ENCODE measurements around the gene CS. TPM values are rescaled to one million over a fixed set of nuclear protein-coding genes. Genes with fewer than 3 reads are reported as not detected.
"Not testable (repeated sequence)": the region's sequence is repeated elsewhere in the genome, so short reads cannot be mapped to it uniquely, and the experiment has no call there.

The CS gene
- total and polyA plus RNA-seq, 2 donors (not counting 1 experiment from before 2014, with no cell fraction given): 117 to 170 TPM

DNA sequence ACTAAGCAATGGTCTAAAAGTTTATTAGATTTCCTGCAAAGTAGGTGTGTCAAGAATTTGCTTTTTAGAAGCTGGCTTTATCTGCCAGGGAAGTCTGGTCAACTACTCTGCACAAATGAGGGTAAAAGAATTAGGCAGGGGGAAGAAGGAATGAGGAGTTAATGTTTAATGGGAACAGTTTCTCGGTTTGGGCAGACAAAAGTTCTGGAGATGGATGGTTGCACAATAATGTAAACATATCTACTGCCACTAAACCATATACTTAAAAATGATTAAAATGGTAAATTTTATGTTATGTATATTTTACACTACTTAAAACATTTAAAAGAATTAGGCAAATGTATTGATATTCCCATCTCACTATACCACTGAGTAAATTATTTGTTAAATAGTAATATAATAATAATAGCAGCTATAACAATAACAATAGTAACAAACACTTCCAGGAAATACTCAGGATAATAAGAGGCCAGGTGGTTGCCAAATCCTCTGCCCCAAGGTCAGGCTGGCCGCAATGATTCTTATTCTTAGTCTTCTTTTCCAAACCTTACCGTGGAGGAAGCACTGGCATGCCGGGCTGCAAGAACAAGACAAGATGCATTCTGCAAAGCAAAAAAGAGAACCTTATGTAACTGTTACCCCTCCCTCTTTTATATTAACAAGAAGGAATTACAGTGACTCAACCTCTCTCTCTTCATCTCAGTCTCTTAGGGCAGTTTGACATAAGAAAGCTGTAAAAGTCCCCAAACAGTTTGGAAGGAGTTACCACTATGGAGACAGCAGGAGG, 13.9 kb downstream of the CS start:
- TF ChIP-seq EZH2 (IDR thresholded peaks at IDR 0.05; ENCODE audit: low read length, missing control alignments): no peak
- TF ChIP-seq, protein P1, sequence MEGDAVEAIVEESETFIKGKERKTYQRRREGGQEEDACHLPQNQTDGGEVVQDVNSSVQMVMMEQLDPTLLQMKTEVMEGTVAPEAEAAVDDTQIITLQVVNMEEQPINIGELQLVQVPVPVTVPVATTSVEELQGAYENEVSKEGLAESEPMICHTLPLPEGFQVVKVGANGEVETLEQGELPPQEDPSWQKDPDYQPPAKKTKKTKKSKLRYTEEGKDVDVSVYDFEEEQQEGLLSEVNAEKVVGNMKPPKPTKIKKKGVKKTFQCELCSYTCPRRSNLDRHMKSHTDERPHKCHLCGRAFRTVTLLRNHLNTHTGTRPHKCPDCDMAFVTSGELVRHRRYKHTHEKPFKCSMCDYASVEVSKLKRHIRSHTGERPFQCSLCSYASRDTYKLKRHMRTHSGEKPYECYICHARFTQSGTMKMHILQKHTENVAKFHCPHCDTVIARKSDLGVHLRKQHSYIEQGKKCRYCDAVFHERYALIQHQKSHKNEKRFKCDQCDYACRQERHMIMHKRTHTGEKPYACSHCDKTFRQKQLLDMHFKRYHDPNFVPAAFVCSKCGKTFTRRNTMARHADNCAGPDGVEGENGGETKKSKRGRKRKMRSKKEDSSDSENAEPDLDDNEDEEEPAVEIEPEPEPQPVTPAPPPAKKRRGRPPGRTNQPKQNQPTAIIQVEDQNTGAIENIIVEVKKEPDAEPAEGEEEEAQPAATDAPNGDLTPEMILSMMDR (conservative IDR thresholded peaks at IDR 0.05 in 1 of 2, IDR thresholded peaks at IDR 0.05 in 1 of 2; ENCODE audit: low read depth in 1 of 2, low read length in 2 of 2): no peak
- no peaks in the 10 kb centered on the region for H3K27me3 ChIP-seq (ENCODE audit: control insufficient read depth, insufficient read depth, low read length)
- H3K27ac ChIP-seq (ENCODE audit: insufficient read depth, low read length): no peak overlapping the region
- peaks cover 25% of the 10 kb centered on the region for H3K79me2 ChIP-seq (ENCODE audit: control insufficient read depth, insufficient read depth, low read length)
- DNase-seq (ENCODE audit: low read depth in 2 of 2): no peak
- no peaks in the 10 kb centered on the region for H3K9me3 ChIP-seq (ENCODE audit: control insufficient read depth, insufficient read depth, low read depth, low read length)
- H2AFZ ChIP-seq (ENCODE audit: low read length): no peak overlapping the region
- no peak overlapping the region for H3K4me3 ChIP-seq (replicated peaks in 1 of 4; ENCODE audit: control extremely low read depth in 1 of 4, insufficient read depth in 1 of 4, low read depth in 3 of 4, low read length in 4 of 4)
- H3K9ac ChIP-seq (ENCODE audit: insufficient read depth, low read length): no peak overlapping the region
- H4K20me1 ChIP-seq (ENCODE audit: control insufficient read depth, extremely low read depth, insufficient read depth, low read length): no peaks in the 10 kb centered on the region
- peaks cover 10% of the 10 kb centered on the region for H3K36me3 ChIP-seq (ENCODE audit: control insufficient read depth, insufficient read depth, low read length)
- no peak overlapping the region for H3K4me2 ChIP-seq (ENCODE audit: extremely low read depth, insufficient read depth, low read length)
- H3K4me1 ChIP-seq (ENCODE audit: control insufficient read depth, extremely low read depth, insufficient read depth, low read length): no peaks in the 10 kb centered on the region

DNA sequence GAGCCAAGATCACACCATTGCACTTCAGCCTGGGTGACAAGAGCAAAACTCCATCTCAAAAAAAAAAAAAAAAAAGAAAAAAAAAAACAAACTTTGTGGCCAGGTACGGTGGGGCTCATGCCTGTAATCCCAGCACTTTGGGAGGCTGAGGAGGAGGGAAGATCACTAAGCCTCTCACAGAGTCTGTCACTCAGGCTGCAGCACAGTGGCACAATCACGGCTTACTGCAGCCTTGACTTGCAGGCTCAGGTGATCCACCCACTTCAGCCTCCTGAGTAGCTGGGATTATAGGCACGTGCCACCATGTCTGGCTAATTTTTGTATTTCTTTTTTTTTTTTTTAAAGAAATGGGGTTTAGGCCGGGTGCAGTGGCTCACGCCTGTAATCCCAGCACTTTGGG, 15.9 kb downstream of the CS start:
- not testable (repeated sequence) for H3K9ac ChIP-seq (ENCODE audit: insufficient read depth, low read length); DNase-seq (ENCODE audit: low read depth in 2 of 2); H3K4me1 ChIP-seq (ENCODE audit: control insufficient read depth, extremely low read depth, insufficient read depth, low read length); H3K27me3 ChIP-seq (ENCODE audit: control insufficient read depth, insufficient read depth, low read length); H4K20me1 ChIP-seq (ENCODE audit: control insufficient read depth, extremely low read depth, insufficient read depth, low read length); H3K4me2 ChIP-seq (ENCODE audit: extremely low read depth, insufficient read depth, low read length); H3K4me3 ChIP-seq (replicated peaks in 1 of 4; ENCODE audit: control extremely low read depth in 1 of 4, insufficient read depth in 1 of 4, low read depth in 3 of 4, low read length in 4 of 4); H2AFZ ChIP-seq (ENCODE audit: low read length); H3K27ac ChIP-seq (ENCODE audit: insufficient read depth, low read length); H3K9me3 ChIP-seq (ENCODE audit: control insufficient read depth, insufficient read depth, low read depth, low read length)
- Histone ChIP-seq H3K36me3 (ENCODE audit: control insufficient read depth, insufficient read depth, low read length) (peaks cover 13% of the 10 kb centered on the region), H3K79me2 (ENCODE audit: control insufficient read depth, insufficient read depth, low read length) (peaks cover 12% of the 10 kb centered on the region)

DNA sequence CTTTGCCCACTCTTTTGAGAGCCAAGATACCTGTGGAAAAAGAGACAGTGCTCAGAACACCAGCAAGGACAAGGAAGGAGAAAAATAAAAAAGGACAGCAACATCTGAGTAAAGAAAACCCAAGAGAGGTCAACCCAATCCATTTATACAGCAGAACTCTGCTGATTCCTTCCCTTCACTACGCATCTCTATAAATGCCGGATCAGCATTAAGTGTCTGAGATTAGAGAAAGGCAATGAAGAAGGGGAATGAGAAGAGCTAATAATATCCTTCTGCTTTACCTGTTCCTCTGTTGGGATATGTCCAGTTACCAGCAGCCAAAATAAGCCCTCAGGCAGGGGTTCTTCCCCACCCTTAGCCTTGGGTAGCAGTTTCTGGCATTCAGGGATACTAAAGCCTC, 17.6 kb downstream of the CS start:
- peaks cover 13% of the 10 kb centered on the region for H3K36me3 ChIP-seq (ENCODE audit: control insufficient read depth, insufficient read depth, low read length)
- H3K9ac ChIP-seq (ENCODE audit: insufficient read depth, low read length): no peak overlapping the region
- H3K79me2 ChIP-seq (ENCODE audit: control insufficient read depth, insufficient read depth, low read length): no peaks in the 10 kb centered on the region
- H3K4me1 ChIP-seq (ENCODE audit: control insufficient read depth, extremely low read depth, insufficient read depth, low read length): no peaks in the 10 kb centered on the region
- H3K27ac ChIP-seq (ENCODE audit: insufficient read depth, low read length): no peak overlapping the region
- H3K27me3 ChIP-seq (ENCODE audit: control insufficient read depth, insufficient read depth, low read length): no peaks in the 10 kb centered on the region
- no peak overlapping the region for H3K4me3 ChIP-seq (replicated peaks in 1 of 4; ENCODE audit: control extremely low read depth in 1 of 4, insufficient read depth in 1 of 4, low read depth in 3 of 4, low read length in 4 of 4)
- TF ChIP-seq, protein P1 (conservative IDR thresholded peaks at IDR 0.05 in 1 of 2, IDR thresholded peaks at IDR 0.05 in 1 of 2; ENCODE audit: low read depth in 1 of 2, low read length in 2 of 2): no peak
- TF ChIP-seq EZH2 (IDR thresholded peaks at IDR 0.05; ENCODE audit: low read length, missing control alignments): no peak
- H2AFZ ChIP-seq (ENCODE audit: low read length): no peak overlapping the region
- no peak overlapping the region for H3K4me2 ChIP-seq (ENCODE audit: extremely low read depth, insufficient read depth, low read length)
- H4K20me1 ChIP-seq (ENCODE audit: control insufficient read depth, extremely low read depth, insufficient read depth, low read length): no peaks in the 10 kb centered on the region
- no peak for DNase-seq (ENCODE audit: low read depth in 2 of 2)
- no peaks in the 10 kb centered on the region for H3K9me3 ChIP-seq (ENCODE audit: control insufficient read depth, insufficient read depth, low read depth, low read length)
